ENCODE data around the gene LIN54.
"Not testable (repeated sequence)": the region's sequence is repeated elsewhere in the genome, so short reads cannot be mapped to it uniquely, and the experiment has no call there.

Gene LIN54

GRCh38 chr4:83010522-83011318 lies at the start of gene LIN54:
Gene LIN54 (minus strand): TSS chr4:83010823. CDS start chr4:82984844, 25,979 bp downstream.
- no peak for TF ChIP-seq CTCF (IDR thresholded peaks at IDR 0.05; ENCODE audit: low read depth, low read length)
- H3K9me3 ChIP-seq (ENCODE audit: severe bottlenecking): no peaks in the 10 kb centered on the region
- H3K36me3 ChIP-seq: no peaks in the 10 kb centered on the region; the same call in 1 of the 2 replicates
- H3K27ac ChIP-seq: peak within 1 kb of the TSS; percentile 94
- peak; percentile 82 for DNase-seq
- H3K27me3 ChIP-seq (ENCODE audit: insufficient read depth, low read depth, severe bottlenecking): no peaks in the 10 kb centered on the region
- peak within 1 kb of the TSS; percentile 89 for H3K4me3 ChIP-seq (ENCODE audit: low read depth, low read length)

- DNase-seq: no peak
- Histone ChIP-seq H3K27ac (no peak overlapping the region), H3K9me3 (ENCODE audit: severe bottlenecking) (no peaks in the 10 kb centered on the region), H3K4me3 (ENCODE audit: low read depth, low read length) (no peak overlapping the region), H3K36me3 (peaks cover 53% of the 10 kb centered on the region), H3K27me3 (ENCODE audit: insufficient read depth, low read depth, severe bottlenecking) (no peaks in the 10 kb centered on the region)
- no peak for TF ChIP-seq CTCF (IDR thresholded peaks at IDR 0.05; ENCODE audit: low read depth, low read length)
Observed at GRCh38 chr4:83054928-83055327, 44.3 kb upstream of the LIN54 start.

GRCh38 chr4:83048781-83049180 lies 38.2 kb upstream of the LIN54 start:
- H3K36me3 ChIP-seq: peaks cover 34% of the 10 kb centered on the region
- DNase-seq; H3K9me3 ChIP-seq (ENCODE audit: severe bottlenecking); H3K27me3 ChIP-seq (ENCODE audit: insufficient read depth, low read depth, severe bottlenecking); H3K4me3 ChIP-seq (ENCODE audit: low read depth, low read length); H3K27ac ChIP-seq: not testable (repeated sequence)

- Histone ChIP-seq H3K27me3 (ENCODE audit: insufficient read depth, low read depth, severe bottlenecking) (no peaks in the 10 kb centered on the region), H3K27ac (no peak overlapping the region), H3K4me3 (ENCODE audit: low read depth, low read length) (no peak overlapping the region), H3K36me3 (peaks cover 24% of the 10 kb centered on the region), H3K9me3 (ENCODE audit: severe bottlenecking) (no peaks in the 10 kb centered on the region)
- no peak for TF ChIP-seq CTCF (IDR thresholded peaks at IDR 0.05; ENCODE audit: low read depth, low read length)
- DNase-seq: no peak
Observed at GRCh38 chr4:83046693-83047473, 36.3 kb upstream of the LIN54 start.

- H3K9me3 ChIP-seq (ENCODE audit: severe bottlenecking): no peaks in the 10 kb centered on the region
- no peak overlapping the region for H3K27ac ChIP-seq
- TF ChIP-seq CTCF (IDR thresholded peaks at IDR 0.05; ENCODE audit: low read depth, low read length): no peak
- H3K4me3 ChIP-seq (ENCODE audit: low read depth, low read length): no peak overlapping the region
- H3K36me3 ChIP-seq: peaks cover 10% of the 10 kb centered on the region
- no peaks in the 10 kb centered on the region for H3K27me3 ChIP-seq (ENCODE audit: insufficient read depth, low read depth, severe bottlenecking)
- no peak for DNase-seq
Observed at GRCh38 chr4:83043801-83044407, 33.3 kb upstream of the LIN54 start.

GRCh38 chr4:83043157-83043556 lies 32.5 kb upstream of the LIN54 start:
- not testable (repeated sequence) for H3K9me3 ChIP-seq (ENCODE audit: severe bottlenecking); DNase-seq; H3K27ac ChIP-seq; H3K4me3 ChIP-seq (ENCODE audit: low read depth, low read length); H3K27me3 ChIP-seq (ENCODE audit: insufficient read depth, low read depth, severe bottlenecking)
- peaks cover 10% of the 10 kb centered on the region for H3K36me3 ChIP-seq
